Liver (tissue), 9 donors: ENCODE results near the gene ELOB. TPM values are rescaled to one million over a fixed set of nuclear protein-coding genes. Genes with fewer than 3 reads are reported as not detected.

Source experiments
- DNase-seq: peaks from one replicate; pipeline ENCODE4 v3.0.0-alpha.2; 2017; ENCODE audit warnings: low spot score
- H3K27ac ChIP-seq, 2 donors: one replicate each; pipeline ENCODE4 v1.7.0; 2013; ENCODE audit warnings: inconsistent platforms in 2 of 2, low read length in 2 of 2, control low read depth in 1 of 2, low read depth in 1 of 2, mild to moderate bottlenecking in 1 of 2
- H3K27me3 ChIP-seq, 4 donors: one replicate each; pipeline versions ENCODE4 v1.6.1 to v1.7.0; 2013; ENCODE audit warnings: low read length in 3 of 4, inconsistent platforms in 1 of 4, mild to moderate bottlenecking in 1 of 4, moderate library complexity in 1 of 4; ENCODE audit not compliant: control insufficient read depth in 4 of 4, insufficient read depth in 4 of 4
- H3K36me3 ChIP-seq, 4 donors: one replicate each; pipeline versions ENCODE4 v1.6.1 to v1.7.0; 2013; ENCODE audit warnings: low read length in 3 of 4, mild to moderate bottlenecking in 3 of 4, low read depth in 1 of 4, moderate library complexity in 1 of 4; ENCODE audit not compliant: control insufficient read depth in 4 of 4, insufficient read depth in 3 of 4
- H3K4me1 ChIP-seq, 4 donors: one replicate each; pipeline versions ENCODE4 v1.6.1 to v1.7.0; 2013; ENCODE audit warnings: low read length in 3 of 4, mild to moderate bottlenecking in 3 of 4, moderate library complexity in 1 of 4; ENCODE audit not compliant: control insufficient read depth in 4 of 4, insufficient read depth in 4 of 4
- H3K4me3 ChIP-seq, 3 donors: one replicate each; pipeline versions ENCODE4 v1.6.1 to v1.7.0; 2013; ENCODE audit warnings: low read length in 3 of 3, control low read depth in 1 of 3, low read depth in 1 of 3, mild to moderate bottlenecking in 1 of 3
- H3K9ac ChIP-seq, 2 donors: one replicate each; pipeline ENCODE4 v1.7.0; 2013; ENCODE audit warnings: low read length in 2 of 2, mild to moderate bottlenecking in 2 of 2, moderate library complexity in 2 of 2, control low read depth in 1 of 2, low read depth in 1 of 2
- H3K9me3 ChIP-seq, 4 donors: one replicate each; pipeline versions ENCODE4 v1.6.1 to v1.7.0; 2013; ENCODE audit warnings: low read length in 3 of 4; ENCODE audit not compliant: control insufficient read depth in 4 of 4
- ATF3 ChIP-seq: IDR thresholded peaks from 2 replicates; pipeline ENCODE4 v1.6.1; 2016; ENCODE audit warnings: antibody characterized with exemption
- CTCF ChIP-seq: fragments of 150-350 bp; IDR thresholded peaks from 2 replicates; pipeline ENCODE4 v1.5.1; 2017; ENCODE audit warnings: improper control_type of control experiment, low read depth, low read length; ENCODE audit not compliant: missing input control
- EGR1 ChIP-seq, 2 donors: IDR thresholded peaks; 2 replicates each; pipeline ENCODE4 v1.6.1; 2016 to 2018; ENCODE audit warnings: antibody characterized with exemption in 2 of 2, low read depth in 2 of 2
- FOXA1 ChIP-seq: IDR thresholded peaks from 2 replicates; pipeline ENCODE4 v1.6.1; 2016; ENCODE audit warnings: antibody characterized with exemption
- FOXA2 ChIP-seq: IDR thresholded peaks from 2 replicates; pipeline ENCODE4 v1.6.1; 2016; ENCODE audit warnings: antibody characterized with exemption
- GABPA ChIP-seq, 2 donors: IDR thresholded peaks in 1 of 2; conservative IDR thresholded peaks in 1 of 2; 2 replicates each; pipeline ENCODE4 v1.6.1; 2016; ENCODE audit warnings: antibody characterized with exemption in 2 of 2, mild to moderate bottlenecking in 1 of 2, moderate library complexity in 1 of 2
- HNF4A ChIP-seq, 2 donors: conservative IDR thresholded peaks; 2 replicates each; pipeline ENCODE4 v1.6.1; 2016; ENCODE audit warnings: antibody characterized with exemption in 2 of 2, mild to moderate bottlenecking in 2 of 2
- HNF4G ChIP-seq: IDR thresholded peaks from 2 replicates; pipeline ENCODE4 v1.6.1; 2016; ENCODE audit warnings: antibody characterized with exemption
- JUND ChIP-seq, 2 donors: IDR thresholded peaks; 2 replicates each; pipeline ENCODE4 v1.6.1; 2016; ENCODE audit warnings: antibody characterized with exemption in 2 of 2
- MAX ChIP-seq: IDR thresholded peaks from 2 replicates; pipeline ENCODE4 v1.6.1; 2016; ENCODE audit warnings: antibody characterized with exemption
- NR2F2 ChIP-seq: IDR thresholded peaks from 2 replicates; pipeline ENCODE4 v1.6.1; 2016; ENCODE audit warnings: antibody characterized with exemption
- RAD21 ChIP-seq, 2 donors: IDR thresholded peaks; 2 replicates each; pipeline ENCODE4 v1.6.1; 2016; ENCODE audit warnings: antibody characterized with exemption in 2 of 2, mild to moderate bottlenecking in 2 of 2
- REST ChIP-seq: IDR thresholded peaks from 2 replicates; pipeline ENCODE4 v1.6.1; 2016; ENCODE audit warnings: antibody characterized with exemption, mild to moderate bottlenecking
- RXRA ChIP-seq, 2 donors: IDR thresholded peaks; 2 replicates each; pipeline ENCODE4 v1.6.1; 2017 to 2018; ENCODE audit warnings: antibody characterized with exemption in 2 of 2, mild to moderate bottlenecking in 1 of 2
- SP1 ChIP-seq: IDR thresholded peaks from 2 replicates; pipeline ENCODE4 v1.6.1; 2018; ENCODE audit warnings: antibody characterized with exemption, mild to moderate bottlenecking
- YY1 ChIP-seq: IDR thresholded peaks from 2 replicates; pipeline ENCODE4 v1.6.1; 2016; ENCODE audit warnings: antibody characterized with exemption, mild to moderate bottlenecking
- ZBTB33 ChIP-seq: IDR thresholded peaks from 2 replicates; pipeline ENCODE4 v1.6.1; 2016; ENCODE audit warnings: antibody characterized with exemption
- WGBS: extraction: QIAGEN DNeasy Blood & Tissue Kit; methylation state at CpG from one replicate; pipeline ENCODE4 v1.1.7; 2013; 5-methylcytosine and 5-hydroxymethylcytosine counted together
- polyA plus RNA-seq, 2 donors: library from polyadenylated mRNA; stranded (reverse) in 1 of 2; unstranded in 1 of 2; fragments of 200-250 nt in 1 of 2; fragments of >200 nt in 1 of 2; fragmentation: Nextera tagmentation in 1 of 2; extraction: Ambion mirVana in 1 of 2; gene quantifications; one replicate each; pipeline versions ENCODE4 v1.2.1 to v1.2.3, GENCODE V29; 2013 to 2015
- total RNA-seq, 2 donors: library from RNA; depleted of rRNA; stranded (reverse); fragments of >200 nt; gene quantifications; one replicate each; pipeline ENCODE4 v1.2.3, GENCODE V29; 2014
- donor health status: healthy.
- donor health status: healthy.
- donor health status: healthy.
- donor health status: healthy.
- donor health status: healthy.

ELOB gene
- total and polyA plus RNA-seq, 4 donors: 114 to 395 (median 313) TPM

GRCh38 chr16:2820836-2821486 is 43.9 kb upstream of the ELOB start:
- Histone ChIP-seq H3K27ac (no peak overlapping the region), H3K27me3 (peaks cover 0 to 3% (median 0%) of the 10 kb centered on the region in 4 donors), H3K36me3 (no peaks in the 10 kb centered on the region), H3K9ac (no peak overlapping the region), H3K9me3 (no peaks in the 10 kb centered on the region), H3K4me1 (no peaks in the 10 kb centered on the region), H3K4me3 (no peak overlapping the region)
- TF ChIP-seq HNF4A (conservative IDR thresholded peaks at IDR 0.05) (no peak), GABPA (IDR thresholded peaks at IDR 0.05 in 1 of 2, conservative IDR thresholded peaks at IDR 0.05 in 1 of 2) (no peak), RXRA (IDR thresholded peaks at IDR 0.05) (no peak), NR2F2 (no peak), FOXA1 (no peak), YY1 (no peak), ATF3 (no peak), JUND (IDR thresholded peaks at IDR 0.05) (no peak), HNF4G (no peak), REST (no peak), EGR1 (IDR thresholded peaks at IDR 0.05; ENCODE audit: low read depth in 2 of 2) (no peak), CTCF (no peak), ZBTB33 (no peak), SP1 (no peak), FOXA2 (no peak), RAD21 (IDR thresholded peaks at IDR 0.05) (no peak), MAX (no peak)
- 72% methylated on average over 14 of the region's 14 CpGs for WGBS
- DNase-seq: no peak
